Large intestine (tissue), 3 donors: ENCODE measurements around the gene KCNH5. TPM values are rescaled to one million over a fixed set of nuclear protein-coding genes. Genes with fewer than 3 reads are reported as not detected.
"Not testable (repeated sequence)": the region's sequence is repeated elsewhere in the genome, so short reads cannot be mapped to it uniquely, and the experiment has no call there.

ENCODE experiments used
- DNase-seq, 2 donors: peaks; one replicate each; pipeline versions ENCODE4 v3.0.0 to v3.0.0-alpha.2; 2013
- H3K27ac ChIP-seq: one replicate; pipeline ENCODE4 v1.5.1; 2013; ENCODE audit warnings: low read length
- H3K27me3 ChIP-seq: 2 replicates; pipeline ENCODE4 v1.6.1; 2013; ENCODE audit warnings: low read length; ENCODE audit not compliant: control insufficient read depth, insufficient read depth
- H3K36me3 ChIP-seq: 2 replicates; pipeline ENCODE4 v1.6.1; 2013; ENCODE audit warnings: low read length; ENCODE audit not compliant: control insufficient read depth, insufficient read depth
- H3K4me1 ChIP-seq: one replicate; pipeline ENCODE4 v1.6.1; 2013; ENCODE audit warnings: low read length; ENCODE audit not compliant: control insufficient read depth, insufficient read depth
- H3K4me3 ChIP-seq: one replicate; pipeline ENCODE4 v1.5.1; 2013; ENCODE audit warnings: low read length
- H3K9me3 ChIP-seq: one replicate; pipeline ENCODE4 v1.6.1; 2013; ENCODE audit warnings: mild to moderate bottlenecking, low read depth, low read length, moderate library complexity; ENCODE audit not compliant: control insufficient read depth
- WGBS: methylation state at CpG from one replicate; pipeline ENCODE4 v1.1.5; 2013; ENCODE audit warnings: low lambda C conversion rate; ENCODE audit not compliant: insufficient coverage; 5-methylcytosine and 5-hydroxymethylcytosine counted together
- polyA plus RNA-seq: library from polyadenylated mRNA; unstranded; fragments of 120-200 nt; gene quantifications from one replicate; pipeline ENCODE4 v1.2.1, GENCODE V29; 2013

KCNH5 gene
- polyA plus RNA-seq, 1 donor, result 0.40 TPM

DNA sequence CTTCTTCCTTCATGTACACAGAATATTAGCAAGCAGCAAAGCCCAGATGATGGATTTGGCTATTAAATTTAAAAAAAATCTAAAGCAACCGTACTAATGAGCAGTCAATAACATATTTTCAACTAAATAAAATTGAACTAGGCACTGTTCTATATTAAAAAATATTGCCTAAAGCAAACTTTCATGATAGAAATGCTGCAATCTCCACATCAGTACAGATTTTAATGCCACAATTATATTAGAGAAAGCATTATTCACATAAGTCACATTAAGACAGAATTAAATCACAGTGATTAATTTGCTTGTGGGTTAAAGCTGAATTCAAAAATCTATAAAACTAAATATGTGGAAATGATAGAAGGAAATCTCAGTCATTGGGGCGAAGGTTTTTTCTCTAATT, 200.7 kb downstream of the KCNH5 start:
- Histone ChIP-seq H3K27ac (no peak overlapping the region), H3K36me3 (no peaks in the 10 kb centered on the region), H3K4me1 (no peaks in the 10 kb centered on the region), H3K4me3 (no peak overlapping the region), H3K27me3 (no peaks in the 10 kb centered on the region), H3K9me3 (no peaks in the 10 kb centered on the region)
- WGBS, result 100% methylated on average over 1 of the region's 2 CpGs
- no peak for DNase-seq

DNA sequence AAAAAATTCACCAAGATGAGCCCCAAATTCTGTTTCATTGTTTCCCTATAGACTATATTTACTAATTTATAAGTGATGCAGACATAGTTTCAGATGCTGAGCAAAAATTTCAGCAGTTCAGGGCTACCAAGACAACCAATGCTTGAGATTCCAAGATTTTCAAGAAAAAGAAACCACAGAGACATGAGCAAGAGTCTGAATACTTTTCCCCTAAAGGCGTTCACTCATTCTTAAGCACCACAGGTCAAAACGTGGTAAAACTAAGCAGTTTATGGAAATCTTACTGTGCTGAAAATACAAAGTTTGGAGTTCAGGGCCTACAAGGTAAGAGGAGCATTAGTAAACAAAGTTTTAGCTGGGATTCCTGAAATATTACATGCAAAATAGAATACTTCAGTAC, 221.2 kb downstream of the KCNH5 start:
- H3K9me3 ChIP-seq, result peaks cover 2% of the 10 kb centered on the region
- WGBS, result 67% methylated on average over 2 of the region's 2 CpGs
- H3K4me3 ChIP-seq, result no peak overlapping the region
- no peak for DNase-seq
- no peak overlapping the region for H3K27ac ChIP-seq
- H3K27me3 ChIP-seq, result no peaks in the 10 kb centered on the region
- H3K36me3 ChIP-seq, result no peaks in the 10 kb centered on the region
- H3K4me1 ChIP-seq, result no peaks in the 10 kb centered on the region

DNA sequence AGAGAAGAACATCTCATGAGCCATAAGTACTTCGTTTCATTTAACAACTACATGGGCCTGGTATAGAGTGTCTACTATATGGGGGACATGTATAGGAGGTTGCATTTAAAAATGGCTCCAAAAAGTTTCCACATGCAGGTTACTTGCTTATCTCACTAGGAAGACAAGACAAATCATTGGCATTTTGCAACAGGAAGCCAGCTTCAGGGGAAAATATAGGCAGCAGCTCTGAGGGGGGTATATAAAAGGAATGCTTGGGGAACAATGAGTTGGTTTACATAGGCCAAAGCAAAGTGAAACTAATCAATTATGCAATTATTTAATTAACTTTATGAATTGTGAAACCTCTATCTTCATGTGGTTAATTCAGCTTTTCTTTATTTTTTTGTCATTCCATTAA, 225.3 kb downstream of the KCNH5 start:
- Histone ChIP-seq H3K9me3 (no peaks in the 10 kb centered on the region), H3K27me3 (no peaks in the 10 kb centered on the region), H3K27ac (no peak overlapping the region), H3K4me1 (no peaks in the 10 kb centered on the region), H3K4me3 (no peak overlapping the region), H3K36me3 (no peaks in the 10 kb centered on the region)
- DNase-seq, result no peak
- 83% methylated on average over 1 of the region's 1 CpG for WGBS

DNA sequence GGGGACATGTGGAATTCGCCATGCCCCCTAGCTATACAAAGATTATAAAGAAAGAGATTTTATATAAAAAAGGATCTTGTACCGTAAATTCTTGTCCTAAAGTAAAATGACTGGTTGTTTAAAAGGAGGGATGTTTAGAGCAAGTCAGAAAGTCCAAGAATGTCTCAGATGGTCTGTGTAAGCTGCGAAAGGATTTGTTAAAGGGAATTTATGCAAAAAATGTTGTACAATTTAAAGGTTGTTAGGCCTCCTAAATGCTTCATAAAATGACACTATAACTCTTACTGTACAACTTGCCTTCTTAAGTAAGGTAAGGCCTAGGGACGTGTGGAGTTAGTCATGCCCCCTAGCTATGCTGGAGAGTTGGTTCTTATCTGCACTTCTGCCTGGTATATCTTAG, 237.6 kb downstream of the KCNH5 start:
- Histone ChIP-seq H3K9me3 (no peaks in the 10 kb centered on the region), H3K27ac (no peak overlapping the region), H3K4me3 (no peak overlapping the region), H3K36me3 (no peaks in the 10 kb centered on the region), H3K4me1 (no peaks in the 10 kb centered on the region), H3K27me3 (no peaks in the 10 kb centered on the region)
- no peak for DNase-seq
- 89% methylated on average over 1 of the region's 4 CpGs for WGBS

DNA sequence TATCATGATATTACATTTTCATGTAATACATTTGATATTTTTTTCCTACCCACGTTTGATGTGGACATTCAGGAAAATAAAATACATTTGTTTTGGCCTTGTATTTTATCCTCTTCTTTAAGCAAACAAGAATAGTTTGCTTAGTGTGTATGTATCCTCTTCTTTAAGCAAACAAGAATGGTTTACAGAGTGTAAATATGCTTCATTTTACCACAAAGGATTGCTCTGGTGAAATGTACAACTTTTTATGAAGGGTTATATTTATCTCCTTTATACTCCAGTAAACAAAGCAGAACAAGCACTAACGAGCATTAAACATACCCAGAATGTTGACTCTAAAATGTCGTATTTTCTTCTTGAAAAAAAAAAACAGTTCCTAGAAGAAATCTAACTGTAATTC, 244.7 kb downstream of the KCNH5 start:
- DNase-seq, result no peak
- H3K4me3 ChIP-seq, result no peak overlapping the region
- H3K4me1 ChIP-seq, result no peaks in the 10 kb centered on the region
- H3K36me3 ChIP-seq, result no peaks in the 10 kb centered on the region
- H3K27me3 ChIP-seq, result no peaks in the 10 kb centered on the region
- WGBS, result 0% methylated on average over 1 of the region's 3 CpGs
- no peaks in the 10 kb centered on the region for H3K9me3 ChIP-seq
- H3K27ac ChIP-seq, result no peak overlapping the region

DNA sequence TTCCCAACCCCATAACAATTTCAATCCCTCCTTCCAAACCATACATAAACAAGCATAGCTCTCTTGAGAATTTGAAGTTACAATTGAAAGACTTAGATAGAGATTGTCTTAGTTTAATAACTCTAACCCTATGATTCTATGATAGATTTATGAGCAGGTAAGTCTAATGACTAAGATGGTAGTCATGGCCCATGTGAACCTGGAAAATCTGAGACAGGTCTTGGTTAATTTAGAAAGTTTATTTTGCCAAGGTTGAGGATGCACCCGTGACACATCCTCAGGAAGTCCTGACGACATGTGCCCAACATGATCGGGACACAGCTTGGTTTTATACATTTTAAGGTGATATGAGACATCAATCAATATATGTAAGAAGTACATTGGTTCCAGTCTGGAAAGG, 248.8 kb downstream of the KCNH5 start:
- DNase-seq, result no peak

DNA sequence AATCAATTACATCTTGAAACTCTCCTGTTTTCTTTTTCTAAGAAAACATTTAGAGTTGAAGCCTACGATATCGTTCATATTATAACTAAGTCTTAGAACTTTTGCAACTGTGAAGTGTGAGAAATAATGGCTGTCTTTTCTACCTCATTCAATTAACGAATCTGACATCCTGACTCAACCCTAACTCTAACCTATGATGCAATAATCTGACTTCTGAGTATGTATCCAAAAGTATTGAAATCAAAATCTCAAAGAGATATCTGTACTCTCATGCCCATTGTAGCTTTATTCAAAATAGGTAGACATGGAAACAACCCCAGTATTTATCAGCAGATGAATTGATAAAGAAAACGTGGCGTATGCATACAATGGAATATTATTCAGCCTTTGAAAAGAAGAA, 252.7 kb downstream of the KCNH5 start:
- Histone ChIP-seq H3K4me1 (no peaks in the 10 kb centered on the region), H3K4me3 (no peak overlapping the region), H3K27me3 (no peaks in the 10 kb centered on the region), H3K36me3 (no peaks in the 10 kb centered on the region), H3K27ac (no peak overlapping the region), H3K9me3 (no peaks in the 10 kb centered on the region)
- no peak for DNase-seq
- WGBS, result 89% methylated on average over 5 of the region's 5 CpGs

More for the DNA sequence above, 248.8 kb downstream of the KCNH5 start:
- no peak overlapping the region for H3K4me3 ChIP-seq
- no peaks in the 10 kb centered on the region for H3K36me3 ChIP-seq
- no peaks in the 10 kb centered on the region for H3K4me1 ChIP-seq
- H3K27me3 ChIP-seq, result no peaks in the 10 kb centered on the region
- no peak overlapping the region for H3K27ac ChIP-seq
- WGBS, result no CpG with 5 or more reads among the region's 3 CpGs
- no peaks in the 10 kb centered on the region for H3K9me3 ChIP-seq

DNA sequence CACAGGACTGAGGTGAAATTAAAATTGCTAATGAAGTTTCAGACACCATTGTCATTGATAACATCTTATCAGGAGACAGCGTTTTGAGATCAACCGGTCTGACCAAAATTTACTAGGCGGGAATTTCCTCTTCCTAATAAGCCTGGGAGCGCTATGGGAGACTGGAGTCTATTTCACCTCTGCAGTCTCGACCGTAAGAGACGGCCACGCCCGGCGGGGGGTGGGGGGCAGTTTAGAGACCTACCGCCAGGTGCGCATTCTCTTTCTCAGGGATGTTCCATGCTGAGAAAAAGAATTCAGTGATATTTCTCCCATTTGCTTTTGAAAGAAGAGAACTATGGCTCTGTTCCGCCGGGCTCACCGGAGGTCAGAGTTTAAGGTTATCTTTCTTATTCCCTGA, 263.9 kb downstream of the KCNH5 start:
- H3K9me3 ChIP-seq, result not testable (repeated sequence)

DNA sequence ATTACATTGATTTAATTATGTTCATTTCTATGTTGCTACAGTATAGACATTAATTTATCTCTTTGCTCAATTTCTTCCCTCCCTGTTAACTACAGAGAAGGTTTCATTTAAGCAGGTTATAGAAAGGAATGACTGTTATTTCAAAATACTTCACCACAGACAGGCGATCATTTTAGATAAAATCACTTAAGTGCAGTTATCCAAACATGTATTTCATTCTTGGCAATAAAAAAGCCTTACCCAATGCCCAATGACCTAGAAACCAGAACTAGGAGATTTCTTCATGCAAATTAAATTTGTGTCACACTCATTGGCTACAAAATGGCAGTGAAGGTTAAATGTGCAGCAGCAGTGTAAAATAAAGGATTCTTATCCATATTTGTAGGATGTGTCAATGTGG, 266.4 kb downstream of the KCNH5 start:
- Histone ChIP-seq H3K27me3 (no peaks in the 10 kb centered on the region), H3K4me3 (no peak overlapping the region), H3K27ac (no peak overlapping the region), H3K9me3 (peaks cover 3% of the 10 kb centered on the region), H3K36me3 (no peaks in the 10 kb centered on the region), H3K4me1 (no peaks in the 10 kb centered on the region)
- 100% methylated on average over 1 of the region's 1 CpG for WGBS
- no peak for DNase-seq

More for the DNA sequence above, 263.9 kb downstream of the KCNH5 start:
- H3K4me1 ChIP-seq, H3K27me3 ChIP-seq, H3K27ac ChIP-seq, H3K36me3 ChIP-seq, H3K4me3 ChIP-seq, DNase-seq: not testable (repeated sequence)
- no CpG with 5 or more reads among the region's 15 CpGs for WGBS

DNA sequence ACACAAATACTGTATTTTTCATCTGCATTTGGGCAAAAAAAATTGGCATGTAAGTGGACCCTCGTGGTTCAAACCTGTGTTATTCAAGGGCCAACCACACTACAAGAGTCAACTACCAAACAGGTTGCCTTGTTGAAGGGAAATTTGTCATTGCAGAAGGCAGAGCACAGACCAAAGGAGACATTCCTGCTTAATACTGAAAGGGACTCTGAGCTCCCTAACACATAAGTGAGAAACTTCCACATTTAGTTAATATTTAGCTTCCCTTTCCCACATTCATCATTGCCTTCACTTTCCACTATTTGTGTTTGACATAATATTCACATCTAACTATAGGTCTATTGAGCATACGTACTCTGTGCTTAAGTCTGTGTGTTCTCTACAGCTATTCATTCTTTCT, 266.9 kb downstream of the KCNH5 start:
- H3K27ac ChIP-seq, result no peak overlapping the region
- no peak overlapping the region for H3K4me3 ChIP-seq
- H3K27me3 ChIP-seq, result no peaks in the 10 kb centered on the region
- WGBS, result no CpG with 5 or more reads among the region's 2 CpGs
- no peak for DNase-seq
- H3K9me3 ChIP-seq, result peaks cover 3% of the 10 kb centered on the region
- H3K4me1 ChIP-seq, result no peaks in the 10 kb centered on the region
- H3K36me3 ChIP-seq, result no peaks in the 10 kb centered on the region

DNA sequence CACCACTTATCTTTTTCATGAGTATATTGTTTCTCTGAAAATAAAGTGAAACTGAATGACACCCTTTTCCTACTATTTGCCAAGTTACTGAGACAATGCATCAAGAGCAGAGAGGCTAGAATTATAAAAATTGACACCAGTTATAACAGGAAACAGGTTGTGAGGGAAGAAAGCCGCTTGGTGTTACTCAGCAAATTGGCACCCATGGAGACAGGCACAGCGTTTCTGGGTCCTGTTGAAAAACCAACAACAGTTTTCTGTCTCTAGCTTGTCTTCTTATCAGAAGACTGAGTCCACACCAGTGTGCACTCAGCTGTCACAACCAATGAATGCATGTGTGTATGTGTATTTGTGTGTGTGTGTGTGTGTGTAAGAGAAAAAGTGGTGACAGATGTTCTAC, 267.7 kb downstream of the KCNH5 start:
- no peak overlapping the region for H3K4me3 ChIP-seq
- no peaks in the 10 kb centered on the region for H3K36me3 ChIP-seq
- peaks cover 3% of the 10 kb centered on the region for H3K9me3 ChIP-seq
- DNase-seq, result no peak
- no CpG with 5 or more reads among the region's 2 CpGs for WGBS
- H3K27ac ChIP-seq, result no peak overlapping the region
- no peaks in the 10 kb centered on the region for H3K4me1 ChIP-seq
- no peaks in the 10 kb centered on the region for H3K27me3 ChIP-seq
